NCI-H774 (cell line): ENCODE measurements around the gene FAM228B.
"Not testable (repeated sequence)": the region's sequence is repeated elsewhere in the genome, so short reads cannot be mapped to it uniquely, and the experiment has no call there.

Experiments
- DNase-seq: peaks from one replicate; lab custom pipeline; 2025; lab: John Stamatoyannopoulos, UW

The FAM228B gene

DNA sequence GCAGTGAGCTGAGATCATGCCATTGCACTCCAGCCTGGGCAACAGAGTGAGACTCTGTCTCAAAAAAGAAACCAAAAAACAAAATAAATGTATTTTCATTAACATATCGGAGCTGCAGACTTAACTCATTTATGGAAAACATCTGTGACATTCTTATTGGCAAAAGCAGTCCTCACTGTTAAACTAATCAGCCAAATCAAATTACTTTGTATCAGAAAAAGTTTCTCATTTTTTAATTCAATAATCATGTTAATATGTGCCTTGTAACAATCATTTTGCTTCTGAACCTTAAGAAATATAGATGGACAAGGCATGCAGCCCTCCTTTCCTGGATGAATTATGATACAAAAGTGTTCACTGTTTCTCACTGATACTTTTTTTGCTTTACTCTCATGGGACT, 20.6 kb upstream of the FAM228B start:
- no peak for DNase-seq

DNA sequence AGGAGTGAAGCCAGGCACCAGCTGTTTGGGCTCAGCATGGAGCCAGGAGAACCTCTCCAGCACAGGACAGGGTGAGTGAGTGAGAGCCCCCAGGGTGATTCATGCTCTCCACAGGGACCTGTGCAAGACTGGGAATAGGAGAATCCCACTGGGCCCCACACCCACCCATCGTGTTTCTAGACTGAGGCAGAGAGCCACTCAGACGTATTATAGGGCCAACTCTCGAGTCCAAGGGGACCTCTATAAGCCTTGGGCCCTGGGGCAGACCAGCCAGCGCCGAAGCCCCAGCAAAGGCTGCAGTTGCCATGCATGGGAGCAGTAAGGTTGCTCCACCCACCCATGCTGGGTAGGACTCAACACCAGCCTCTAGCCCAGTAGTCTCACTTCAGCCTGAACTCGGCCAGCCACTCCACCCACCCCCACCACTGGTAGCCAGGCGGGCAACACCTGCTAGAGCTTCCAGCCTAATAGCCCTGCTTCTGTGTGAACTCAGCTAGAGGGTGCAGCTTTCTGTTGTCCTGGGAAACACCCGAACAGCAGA, 19.1 kb upstream of the FAM228B start:
- peak; percentile 51 for DNase-seq

DNA sequence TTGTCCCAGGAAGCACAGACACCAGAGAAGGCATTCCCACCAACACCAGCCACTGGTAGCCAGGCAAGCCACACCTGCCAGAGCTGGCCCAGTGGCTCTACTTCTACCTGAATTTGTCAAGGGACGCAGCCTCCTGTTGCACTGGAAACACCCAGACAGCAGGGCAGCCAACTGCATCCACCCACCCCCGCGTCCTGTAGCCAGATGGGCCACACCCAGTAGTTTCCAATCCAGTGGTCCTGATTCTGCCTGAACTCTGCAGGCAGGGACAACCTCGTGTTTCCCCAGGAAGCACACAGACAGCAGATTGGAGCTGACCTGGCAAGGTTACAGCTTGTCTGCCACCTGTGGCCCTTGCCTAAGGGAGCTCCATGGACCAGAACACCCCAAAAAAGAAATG, 18.4 kb upstream of the FAM228B start:
- no peak for DNase-seq

DNA sequence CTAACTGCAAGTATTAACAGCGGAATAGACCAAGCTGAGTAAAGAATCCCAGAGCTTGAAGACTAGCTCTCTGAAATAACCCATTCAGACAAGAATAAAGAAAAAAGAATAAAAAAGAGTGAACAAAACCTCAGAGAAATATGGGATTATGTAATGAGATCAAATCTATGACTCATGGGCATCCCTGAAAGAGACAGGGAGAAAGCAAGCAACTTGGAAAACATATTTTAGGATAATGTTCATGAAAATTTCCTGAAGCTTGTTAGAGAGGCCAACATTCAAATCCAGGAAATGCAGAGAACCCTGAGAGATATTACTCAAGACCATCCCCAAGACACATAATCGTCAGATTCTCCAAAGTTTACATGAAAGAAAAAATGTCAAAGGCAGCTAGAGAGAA, 17.5 kb upstream of the FAM228B start:
- DNase-seq = no peak

DNA sequence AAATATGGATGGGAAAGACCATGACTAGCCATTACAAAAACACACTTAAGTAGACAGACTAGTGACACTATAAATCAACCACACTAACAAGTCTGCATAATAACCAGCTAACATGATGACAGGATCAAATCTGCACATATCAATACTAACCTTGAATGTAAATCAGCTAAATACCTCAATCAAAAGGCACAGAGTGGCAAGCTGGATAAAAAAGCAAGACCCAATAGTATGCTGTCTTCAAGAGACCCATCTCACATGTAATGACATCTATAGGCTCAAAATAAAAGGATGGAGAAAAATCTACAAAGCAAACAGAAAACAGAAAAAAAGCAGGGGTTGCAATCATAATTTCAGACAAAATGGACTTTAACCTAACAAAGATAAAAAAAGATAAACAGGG, 16.5 kb upstream of the FAM228B start:
- DNase-seq = no peak

DNA sequence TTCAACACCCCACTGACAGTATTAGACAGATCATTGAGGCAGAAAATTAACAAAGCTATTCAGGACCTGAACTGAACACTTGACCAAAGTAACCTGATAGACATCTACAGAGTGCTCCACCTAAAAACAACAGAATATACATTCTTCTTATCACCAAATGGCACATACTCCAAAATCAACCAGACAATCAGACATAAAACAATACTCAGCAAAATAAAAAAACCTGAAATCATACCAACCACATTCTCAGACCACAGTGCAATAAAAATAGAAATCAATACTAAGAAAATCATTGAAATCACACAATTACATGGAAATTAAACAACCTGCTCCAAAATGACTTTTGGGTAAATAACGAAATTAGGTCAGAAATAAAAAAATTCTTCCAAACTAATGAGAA, 15.9 kb upstream of the FAM228B start:
- DNase-seq = no peak

DNA sequence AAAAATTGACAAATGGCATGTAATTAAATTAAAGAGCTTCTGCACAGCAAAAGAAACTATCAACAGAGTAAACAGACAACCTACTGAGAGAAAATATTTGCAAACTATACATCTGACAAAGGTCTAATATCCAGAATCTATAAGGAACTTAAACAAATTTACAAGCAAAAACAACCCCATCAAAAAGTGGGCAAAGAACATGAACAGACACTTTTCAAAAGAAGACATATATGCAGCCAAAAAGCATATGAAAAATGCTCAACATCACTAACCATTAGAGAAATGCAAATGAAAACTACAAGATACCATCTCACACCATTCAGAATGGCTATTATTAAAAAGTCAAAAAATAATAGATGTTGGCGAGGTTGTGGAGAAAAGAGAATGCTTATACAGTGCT, 13.8 kb upstream of the FAM228B start:
- DNase-seq = not testable (repeated sequence)

DNA sequence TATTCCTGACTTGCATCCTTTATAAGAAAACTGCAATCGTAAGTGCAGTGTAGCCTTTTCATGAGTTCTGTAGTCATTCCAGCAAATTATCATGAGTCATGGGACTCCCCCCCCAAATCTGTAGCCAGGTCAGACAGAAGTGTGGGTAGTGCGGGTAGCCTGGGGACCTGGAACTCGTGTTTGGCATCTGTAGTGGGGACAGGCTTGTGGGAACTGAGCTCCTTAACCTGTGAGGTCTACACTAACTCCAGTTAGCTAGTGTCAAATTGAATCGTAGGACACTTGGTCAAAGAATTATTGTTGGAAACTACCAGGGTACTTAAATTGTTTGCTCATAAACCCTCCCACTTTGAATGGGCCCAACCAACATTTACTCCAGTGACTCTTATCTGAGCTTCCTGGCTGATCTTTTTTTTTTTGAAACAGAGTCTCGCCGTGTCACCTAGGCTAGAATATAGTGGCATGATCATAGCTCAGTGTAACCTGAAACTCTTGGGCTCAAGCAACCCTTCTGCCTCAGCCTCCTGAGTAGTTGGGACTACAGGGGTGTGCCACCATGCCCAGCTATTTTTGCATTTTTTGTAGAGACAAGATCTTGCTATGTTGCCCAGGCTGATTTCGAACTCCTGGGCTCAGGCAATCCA, 12.5 kb upstream of the FAM228B start:
- DNase-seq = no peak

DNA sequence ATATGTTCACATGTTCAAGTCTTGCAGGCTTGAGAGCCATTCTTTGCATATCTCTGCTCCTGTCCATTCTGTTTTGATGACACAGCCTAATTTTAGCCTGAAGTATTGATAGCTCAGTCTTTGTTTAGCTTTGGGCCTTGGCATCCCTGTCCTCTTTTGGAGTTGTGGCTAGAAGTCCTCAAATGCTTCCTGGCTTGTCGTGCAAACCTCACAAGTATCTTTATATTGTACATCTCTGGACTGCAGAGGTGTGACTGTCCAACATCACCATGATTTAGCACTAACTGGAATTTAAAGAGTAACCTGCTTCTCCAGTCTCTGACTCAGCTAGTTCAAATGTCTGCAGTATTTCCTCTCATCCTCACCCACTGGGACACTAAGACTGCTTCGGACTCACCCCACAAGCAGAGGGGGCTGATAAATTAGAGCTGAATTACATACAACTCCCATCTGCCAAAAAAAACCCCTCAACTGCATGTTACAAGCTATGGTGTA, 11.8 kb upstream of the FAM228B start:
- no peak for DNase-seq

DNA sequence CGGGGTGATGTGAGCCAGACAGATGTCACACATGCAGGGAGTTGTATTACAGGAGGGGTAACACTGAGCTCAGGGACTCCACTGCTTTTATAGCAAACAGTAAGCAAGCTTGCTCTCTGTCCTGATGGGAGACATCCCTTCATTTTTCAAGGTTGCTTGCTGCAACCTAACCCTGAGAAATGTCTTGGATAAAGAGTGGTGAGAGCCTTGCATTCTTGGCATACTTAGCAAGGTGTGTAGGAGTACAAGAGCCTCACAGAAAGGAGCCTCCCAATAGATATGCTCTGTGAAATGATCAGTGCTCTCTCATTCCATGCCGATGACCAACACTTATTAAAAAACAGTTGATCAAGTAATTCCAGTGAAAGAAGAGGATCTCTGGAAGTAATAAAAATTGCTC, 8.2 kb upstream of the FAM228B start:
- DNase-seq = no peak

DNA sequence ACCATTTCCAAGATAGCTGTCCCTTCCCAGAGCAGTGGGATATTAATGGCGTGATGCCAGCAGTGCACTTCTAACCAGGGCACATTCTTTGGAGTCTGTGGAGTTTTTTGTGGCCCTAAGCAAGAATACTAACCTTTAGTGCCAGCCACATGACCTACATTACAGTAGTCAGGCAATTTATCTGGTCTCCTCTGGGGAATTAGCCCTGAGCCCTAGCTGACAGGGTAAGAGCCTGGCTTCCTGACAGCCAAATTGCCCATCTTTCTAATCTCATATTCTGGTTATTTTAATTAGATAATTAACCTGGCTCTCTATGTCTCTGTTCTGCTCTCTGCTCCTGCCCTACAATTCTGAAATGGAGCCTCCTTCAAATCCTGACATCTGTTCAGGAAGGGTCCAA, 5.4 kb upstream of the FAM228B start:
- no peak for DNase-seq

DNA sequence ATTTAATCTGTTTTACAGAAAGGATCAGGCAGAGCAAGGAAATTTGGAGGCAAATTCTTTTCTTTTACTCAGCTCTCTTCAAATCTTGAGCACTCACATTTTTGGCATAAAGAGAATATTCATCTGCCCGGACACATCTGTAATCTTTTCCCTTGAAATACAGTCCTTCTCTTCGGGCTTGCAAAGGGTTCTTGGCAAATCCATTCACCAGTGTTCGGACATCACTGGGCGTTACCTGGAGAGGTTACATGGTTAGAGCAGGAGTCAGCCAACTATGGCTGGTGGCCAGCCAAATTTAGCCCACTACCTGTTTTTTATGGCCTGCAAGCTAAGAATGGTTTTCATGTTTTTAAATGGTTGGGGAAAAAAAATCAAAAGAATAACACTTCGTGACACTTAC, 2.2 kb upstream of the FAM228B start:
- no peak for DNase-seq

DNA sequence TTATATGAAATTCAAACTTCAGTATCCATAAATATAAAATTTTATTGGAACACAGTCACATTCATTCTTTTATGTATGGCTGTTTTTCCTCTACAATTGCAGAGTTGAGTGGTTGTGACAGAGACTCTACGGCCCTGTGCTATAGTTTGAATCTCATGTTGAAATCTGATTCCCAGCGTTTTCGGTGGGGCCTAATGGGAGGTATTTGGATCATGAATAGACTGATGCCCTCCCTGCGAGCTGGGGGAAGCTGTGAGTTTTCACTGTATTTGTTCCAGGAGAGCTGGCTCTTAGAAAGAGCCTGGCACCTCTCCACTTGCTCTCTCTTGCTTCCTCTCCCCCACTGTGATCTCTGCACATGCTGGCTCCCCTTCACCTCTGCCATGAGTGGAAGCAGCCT, 1.8 kb upstream of the FAM228B start:
- no peak for DNase-seq

DNA sequence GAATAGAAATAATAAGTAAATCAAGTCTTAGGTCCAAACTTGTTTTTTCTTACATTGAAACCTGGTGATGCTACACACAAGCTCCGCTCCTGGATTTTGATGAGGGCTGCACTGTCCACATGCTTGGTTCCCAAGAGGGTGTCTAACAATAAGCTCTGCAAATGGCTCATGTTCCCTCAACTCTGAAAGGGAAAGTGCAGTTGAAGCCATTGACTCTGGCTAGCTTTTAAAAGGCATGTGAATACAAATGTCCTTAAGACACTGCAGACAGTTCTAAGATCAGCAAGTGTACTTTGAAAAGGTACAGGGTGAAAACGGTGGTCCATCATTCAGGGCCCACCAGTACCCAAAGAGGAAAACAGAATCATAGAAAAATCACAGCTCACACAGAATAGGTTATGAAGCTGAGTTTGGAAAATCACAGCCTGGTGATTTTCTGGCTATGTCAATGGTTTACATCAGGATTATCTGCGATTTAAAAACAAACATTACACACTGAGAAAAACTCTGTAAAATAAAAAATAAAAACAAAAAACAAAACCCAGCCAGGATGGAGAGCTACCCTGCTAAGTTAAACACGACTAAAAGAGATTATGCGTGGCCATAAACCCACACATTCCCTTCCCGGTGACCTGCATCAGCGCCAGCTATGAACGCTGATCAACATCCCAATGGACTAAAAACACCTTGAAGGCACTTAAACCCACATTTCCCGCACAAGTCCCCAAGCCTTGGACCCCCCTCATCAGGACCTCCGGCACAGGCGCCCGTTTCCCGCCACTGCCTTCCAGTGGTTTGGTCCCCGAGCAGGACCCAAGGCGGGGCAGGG, 689 bp upstream of the FAM228B start:
- DNase-seq = no peak

DNA sequence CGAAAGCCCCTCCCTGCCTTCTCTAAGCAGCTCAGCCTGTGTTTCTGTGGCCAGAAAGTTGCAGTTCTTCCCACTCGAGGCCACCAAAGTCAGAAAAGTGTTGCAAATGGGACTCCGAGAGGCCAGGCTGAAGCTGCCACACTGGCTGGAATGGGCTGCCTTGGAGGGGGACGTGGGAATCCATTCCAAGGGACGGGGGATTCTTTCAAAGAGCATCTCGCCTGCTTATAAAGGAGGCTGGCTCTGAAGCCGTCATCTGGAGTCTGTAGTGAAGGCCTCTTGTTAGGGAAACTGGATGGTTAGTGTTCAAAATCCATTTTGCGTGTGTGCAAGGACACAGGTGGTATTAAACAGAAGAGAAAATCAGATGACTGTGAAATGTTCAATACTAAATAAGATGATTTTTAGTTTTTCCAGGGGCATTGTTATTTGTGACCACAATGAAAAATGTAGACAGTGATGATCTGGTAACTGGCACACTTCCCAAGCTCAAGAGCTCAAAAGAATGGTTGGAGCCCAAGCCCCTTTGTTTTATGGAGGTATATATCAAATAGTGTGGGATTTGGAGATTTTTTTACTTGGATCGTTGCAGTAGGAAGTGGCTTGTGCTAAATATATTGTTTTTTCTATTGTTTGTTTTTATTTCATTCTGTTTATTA, 782 bp downstream of the FAM228B start:
- no peak for DNase-seq

DNA sequence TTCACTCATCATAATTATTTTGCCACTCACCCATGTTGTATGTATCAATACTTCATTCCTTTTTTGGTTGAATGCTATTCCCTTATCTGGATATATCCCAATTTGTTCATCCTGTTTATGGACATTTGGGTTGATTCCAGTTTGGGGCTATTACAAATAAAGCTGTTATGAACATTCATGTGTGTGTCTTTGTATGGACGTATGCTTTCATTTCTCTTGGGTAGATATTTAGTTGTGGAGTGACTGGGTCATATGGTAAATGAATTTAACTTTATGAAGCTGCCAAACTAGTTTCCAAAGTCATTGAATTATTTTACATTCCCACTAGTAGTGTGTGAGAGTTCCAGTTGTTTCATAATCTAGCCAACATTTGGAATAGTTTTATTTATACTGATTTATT, 2.7 kb downstream of the FAM228B start:
- DNase-seq = no peak

DNA sequence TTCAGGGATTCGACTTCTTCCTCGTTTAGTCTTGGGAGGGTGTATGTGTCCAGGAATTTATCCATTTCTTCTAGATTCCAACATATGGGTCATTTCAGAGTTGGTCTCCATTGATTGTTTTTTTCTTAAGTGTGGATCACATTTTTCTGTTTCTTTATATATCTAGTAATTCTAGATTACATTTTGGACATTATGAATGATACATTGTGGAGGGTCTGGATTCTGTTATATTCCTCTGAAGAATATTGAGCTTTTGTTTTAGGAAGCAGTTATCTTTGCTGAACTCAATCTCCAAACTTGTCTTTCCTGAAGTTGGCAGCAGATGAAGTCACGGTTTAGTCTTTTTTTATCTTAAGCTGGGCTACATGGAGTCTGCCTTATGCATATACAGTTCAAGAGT, 9.3 kb downstream of the FAM228B start:
- no peak for DNase-seq

DNA sequence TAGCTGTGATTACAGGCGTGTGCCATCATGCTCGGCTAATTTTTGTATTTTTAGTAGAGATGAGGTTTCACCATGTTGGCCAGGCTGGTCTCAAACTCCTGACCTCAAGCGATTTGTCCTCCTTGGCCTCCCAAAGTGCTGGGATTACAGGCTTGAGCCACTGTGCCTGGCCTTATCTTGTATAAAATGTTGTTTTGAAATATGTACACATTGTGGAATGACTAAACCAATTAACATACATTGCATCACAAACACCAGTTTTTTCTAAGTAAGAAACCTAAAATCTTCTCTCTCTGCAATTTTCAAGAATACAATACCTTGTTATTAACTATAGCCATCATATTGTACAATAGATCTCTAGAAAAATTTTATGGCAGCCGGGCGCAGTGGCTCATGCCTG, 17.0 kb downstream of the FAM228B start:
- not testable (repeated sequence) for DNase-seq

DNA sequence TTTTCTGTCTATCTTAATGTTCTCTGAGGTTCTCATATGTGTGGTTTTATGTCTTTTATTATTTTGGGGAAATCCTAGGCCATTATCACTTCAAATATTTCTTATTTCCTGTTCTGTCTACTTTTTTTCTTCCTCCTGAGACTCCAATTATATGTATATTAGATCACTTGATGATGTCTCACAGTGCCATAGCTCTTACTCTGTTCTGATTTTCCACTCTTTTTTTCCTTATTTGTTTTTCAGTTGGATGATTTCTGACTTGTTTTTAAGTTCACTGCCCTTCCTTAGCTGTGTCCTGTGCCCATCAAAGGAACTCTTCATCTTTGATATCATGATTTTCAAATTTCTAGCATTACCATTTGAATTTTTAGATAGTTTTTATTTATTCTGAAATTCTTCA, 24.1 kb downstream of the FAM228B start:
- DNase-seq = no peak

DNA sequence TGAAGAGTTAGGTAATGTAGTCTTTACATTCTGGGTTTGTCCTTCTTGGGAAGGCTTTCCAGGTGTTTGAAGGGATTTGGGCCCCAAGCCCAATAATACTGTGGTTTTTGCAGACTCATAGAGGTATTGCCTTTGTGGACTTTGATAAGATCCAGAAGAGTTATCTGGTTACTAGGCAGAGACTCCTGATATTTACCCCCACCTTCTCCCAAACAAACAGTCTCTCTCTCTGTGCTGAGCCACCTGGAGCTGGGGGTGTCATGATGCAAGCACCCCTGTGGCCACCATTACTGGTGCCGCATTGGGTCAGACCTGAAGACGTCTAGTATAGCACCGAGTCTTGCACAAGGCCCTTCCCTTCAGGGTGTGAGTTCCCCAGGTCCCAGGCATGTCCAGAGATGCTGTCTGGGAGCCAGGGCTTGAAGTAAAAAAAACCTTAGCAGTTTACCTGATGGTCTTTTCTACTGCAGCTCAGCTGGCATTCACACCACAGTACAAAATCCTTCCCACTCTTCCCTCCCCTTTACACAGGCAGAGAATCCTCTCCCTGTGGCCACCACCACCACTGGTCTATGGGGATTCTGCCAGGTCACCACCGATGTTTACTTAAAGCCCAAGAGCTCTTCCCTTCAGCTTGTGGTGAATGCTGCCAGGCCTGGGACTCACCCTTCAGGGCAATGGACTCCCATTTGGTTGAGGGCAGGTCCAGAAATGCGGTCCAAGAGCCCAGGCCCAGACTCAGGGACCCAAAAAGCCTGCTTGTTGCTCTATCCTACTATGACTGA, 29.3 kb downstream of the FAM228B start:
- DNase-seq = no peak

DNA sequence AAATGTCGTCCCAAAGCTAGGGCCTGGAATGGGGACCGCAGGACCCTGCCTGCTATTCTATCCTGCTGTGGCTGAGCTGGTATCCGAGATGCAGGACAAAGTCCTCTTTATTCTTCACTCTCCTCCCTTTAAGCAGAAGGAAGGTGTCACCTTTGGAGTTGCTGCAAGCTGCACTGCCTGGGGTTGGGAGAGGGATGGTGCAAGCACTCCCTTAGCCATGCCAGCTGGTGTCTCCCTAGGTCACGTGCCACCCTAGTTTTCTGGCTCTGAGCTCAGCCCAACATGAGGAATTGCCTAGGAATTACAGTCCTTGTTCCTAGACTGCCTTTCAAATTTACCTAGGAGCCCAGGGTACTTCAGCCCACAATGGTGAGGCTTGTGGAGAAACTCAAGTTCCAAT, 30.2 kb downstream of the FAM228B start:
- no peak for DNase-seq

DNA sequence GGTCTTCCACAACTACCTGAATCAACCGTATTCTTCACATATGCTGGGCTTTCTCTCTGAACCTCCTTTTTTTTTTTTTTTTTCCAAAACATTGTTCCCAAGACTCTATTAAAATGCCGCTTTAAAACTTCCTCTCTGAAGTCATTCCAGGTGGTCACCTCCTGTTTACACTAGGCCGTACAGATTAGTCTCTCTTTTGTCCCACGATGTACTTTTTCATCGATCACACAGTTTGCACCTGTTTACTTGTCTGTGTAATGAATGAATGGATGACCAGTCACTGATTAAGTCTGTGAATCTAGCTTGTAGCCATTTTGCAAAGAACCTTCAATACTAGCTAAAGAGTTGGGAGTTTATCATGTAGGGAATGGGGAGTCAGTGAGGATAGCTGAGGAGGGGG, 34.9 kb downstream of the FAM228B start:
- DNase-seq = peak; percentile 10
